Medulla oblongata (tissue), 1 donor: ENCODE data around the gene NPTXR.
A peak's percentile ranks its signal among the peaks of the same experiment; 100 is the strongest.

Source experiments
- DNase-seq: peaks from one replicate; pipeline ENCODE4 v3.0.0-alpha.2; 2015; ENCODE audit errors: extremely low spot score

NPTXR gene

DNA sequence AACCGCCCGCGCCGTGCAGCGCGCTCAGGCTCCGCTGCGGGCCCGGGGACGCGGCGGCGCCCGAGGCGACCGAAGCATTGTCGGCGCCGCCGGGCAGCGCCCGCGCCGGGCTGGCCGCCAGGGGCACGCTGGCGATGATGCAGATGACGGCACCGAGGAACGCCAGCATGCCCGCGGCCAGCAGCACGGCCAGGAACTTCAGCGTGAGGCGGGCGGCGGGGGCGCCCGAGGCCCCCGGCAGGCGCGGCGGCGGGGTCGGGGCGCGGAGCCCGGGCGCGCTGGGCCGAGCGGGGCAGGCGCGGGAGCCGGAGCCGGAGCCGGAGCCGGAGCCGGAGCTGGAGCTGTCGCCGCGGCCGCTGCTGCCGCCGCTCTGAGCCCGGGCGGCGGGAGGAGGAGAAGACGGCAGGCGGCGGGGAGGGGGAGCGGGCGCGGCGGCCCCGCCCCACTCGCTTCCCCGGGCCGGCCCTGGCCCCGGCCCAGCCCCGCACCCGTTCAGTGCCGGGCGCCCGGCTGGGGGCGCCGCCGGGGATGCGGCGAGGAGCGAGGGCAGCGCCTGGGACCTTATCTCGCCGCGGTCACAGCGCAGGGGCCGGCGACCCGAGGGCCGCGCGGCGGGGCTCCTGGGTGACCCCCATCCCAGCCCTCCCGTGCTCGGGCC is at the start of gene NPTXR:
TSS of gene NPTXR (minus strand) at position 372 of the 658 bp plus-strand sequence.
- DNase-seq, result peak; percentile 51

DNA sequence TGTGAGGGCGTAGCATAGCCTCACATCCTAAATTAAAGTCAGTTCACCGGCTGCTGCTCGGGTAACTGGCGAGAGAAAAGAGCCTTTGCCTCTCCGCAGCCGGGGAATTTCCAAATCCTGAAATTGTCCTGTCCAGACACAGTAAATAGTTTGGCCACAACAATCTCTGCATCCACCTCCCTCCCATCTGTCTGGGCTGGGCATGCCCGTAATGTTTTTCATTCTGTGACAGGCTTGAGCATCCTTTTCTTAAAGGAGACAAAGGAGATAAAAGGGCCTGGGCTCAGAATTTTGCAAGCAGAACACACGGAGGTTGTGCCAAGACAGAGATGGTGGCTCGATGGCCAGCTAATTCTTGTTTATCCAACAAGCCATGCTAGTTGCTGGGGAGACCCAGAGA is 47.4 kb upstream of the NPTXR start:
- no peak for DNase-seq

DNA sequence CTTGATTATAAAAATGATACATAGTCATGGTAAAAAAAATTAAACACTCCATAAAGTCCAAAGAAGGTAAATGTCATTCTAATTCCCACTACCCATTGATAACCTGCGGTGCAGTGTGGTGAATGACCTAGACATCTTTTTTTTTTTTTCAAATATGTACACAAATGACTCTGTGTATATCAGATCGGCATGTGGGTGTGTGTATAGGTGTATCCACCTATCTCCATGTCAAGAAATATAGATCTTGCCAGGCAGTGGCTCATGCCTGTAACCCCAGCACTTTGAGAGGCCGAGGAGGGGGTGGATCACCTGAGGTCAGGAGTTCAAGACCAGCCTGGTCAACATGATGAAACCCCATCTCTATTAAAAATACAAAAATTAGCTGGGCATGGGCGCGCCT is 46.5 kb upstream of the NPTXR start:
- DNase-seq, result no peak

DNA sequence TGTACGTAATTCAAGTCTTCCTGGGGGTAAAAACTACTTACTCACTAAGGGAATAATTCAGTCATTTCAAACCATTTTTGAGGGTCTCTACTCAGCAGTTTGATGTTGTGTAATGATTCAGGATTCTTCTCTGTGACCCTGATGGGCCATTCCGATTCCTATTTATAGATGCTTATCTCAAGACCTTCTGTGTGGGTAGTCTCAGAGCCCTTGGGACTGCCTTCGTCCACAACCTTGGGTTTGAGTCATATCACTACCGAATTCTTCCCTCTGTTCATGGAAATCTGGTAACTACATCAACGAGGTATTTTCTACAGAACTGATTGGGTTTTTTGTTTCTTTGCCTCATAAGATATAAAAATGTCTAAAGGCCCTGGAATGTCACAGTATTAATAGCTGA is 42.5 kb upstream of the NPTXR start:
- no peak for DNase-seq

DNA sequence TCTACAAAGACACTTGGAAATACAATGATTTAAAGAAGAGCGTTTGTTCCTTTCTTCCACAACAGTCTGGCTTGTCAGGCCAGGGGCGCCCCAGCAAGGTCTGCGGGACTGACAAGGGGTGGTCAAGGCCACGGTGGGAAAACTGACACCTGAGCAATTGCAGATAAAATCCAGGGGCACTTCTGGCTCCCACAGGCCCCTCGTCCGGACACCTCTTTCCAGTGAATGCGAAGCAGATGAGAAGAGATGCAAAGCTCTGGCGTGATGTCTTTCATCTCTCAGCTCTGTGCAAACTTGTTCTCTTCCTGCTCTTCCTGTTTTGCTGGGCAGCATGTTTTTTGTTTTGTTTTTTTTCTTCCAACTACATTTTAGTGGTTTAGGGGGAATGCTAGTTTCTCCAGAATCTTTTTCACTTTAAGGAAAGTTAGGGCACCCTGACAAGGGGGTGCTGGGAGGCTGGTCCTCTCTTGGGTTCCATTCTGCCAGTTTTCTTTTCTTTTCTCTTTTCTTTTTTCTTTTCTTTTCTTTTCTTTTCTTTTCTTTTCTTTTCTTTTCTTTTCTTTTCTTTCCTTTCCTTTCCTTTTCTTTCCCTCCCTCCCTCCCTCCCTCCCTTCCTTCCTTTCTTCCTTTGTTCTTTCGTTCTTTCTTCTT is 39.3 kb upstream of the NPTXR start:
- DNase-seq, result no peak

DNA sequence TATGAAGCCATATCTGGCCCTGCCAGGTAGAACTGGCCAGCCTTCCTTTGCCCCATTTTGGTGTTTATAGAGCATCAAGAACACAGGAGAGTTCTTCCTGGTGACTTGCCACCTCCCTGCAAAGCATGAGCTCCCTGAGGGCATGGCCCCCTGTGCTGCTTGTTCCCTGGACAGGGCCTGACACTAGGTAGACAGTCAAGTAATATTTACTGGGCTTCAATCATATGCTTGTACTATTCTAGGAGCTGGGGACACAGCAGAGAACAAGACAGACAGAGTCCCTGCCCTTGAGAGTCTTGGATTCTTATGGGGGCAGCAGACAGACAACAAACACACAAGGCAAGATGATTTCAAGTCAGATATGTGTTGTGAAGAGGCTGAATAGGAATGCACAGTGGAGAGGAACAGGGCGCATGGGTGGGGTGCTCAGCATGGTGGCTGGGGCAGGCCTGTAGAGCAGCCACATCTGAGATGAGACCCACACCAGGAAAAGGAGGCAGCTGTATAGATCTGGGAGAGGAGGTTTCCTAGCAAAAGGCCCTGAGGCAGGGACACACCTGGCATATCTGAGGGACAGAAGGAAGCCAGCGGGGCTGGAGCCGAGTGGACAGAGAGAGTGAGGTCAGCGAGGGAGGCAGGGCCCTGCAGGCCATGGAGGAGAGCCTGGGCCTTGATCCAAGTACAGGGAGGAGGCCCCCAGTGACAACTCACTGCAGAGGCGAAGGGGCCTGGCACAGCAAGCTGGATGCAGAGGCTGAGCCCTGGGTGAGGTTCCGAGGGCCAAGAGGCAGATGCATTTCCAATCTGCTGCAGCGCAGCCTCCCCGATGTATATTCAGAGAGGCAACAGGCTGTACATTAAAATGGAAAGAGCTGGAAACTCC is 38.4 kb upstream of the NPTXR start:
- peak; percentile 45 for DNase-seq

DNA sequence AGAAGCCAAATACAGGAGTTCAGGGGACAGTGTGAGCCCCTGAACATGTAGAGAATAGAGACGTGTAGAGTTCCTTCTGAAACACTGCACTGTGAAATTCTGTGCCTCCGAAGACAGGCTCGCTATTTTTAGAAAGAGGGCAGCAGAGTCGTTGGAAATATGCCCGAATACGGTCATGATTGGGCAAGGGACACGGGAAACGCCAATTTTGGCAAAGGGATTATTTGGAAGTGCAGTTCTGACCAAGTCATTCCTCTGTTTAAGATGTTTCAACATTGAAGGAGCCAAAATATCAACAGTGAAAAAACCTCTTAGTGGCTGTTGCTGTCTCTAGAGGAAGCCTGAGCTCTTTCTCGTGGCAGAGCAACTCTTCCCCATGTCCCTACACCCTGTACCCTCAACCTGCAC is 37.6 kb upstream of the NPTXR start:
- peak; percentile 65 for DNase-seq

DNA sequence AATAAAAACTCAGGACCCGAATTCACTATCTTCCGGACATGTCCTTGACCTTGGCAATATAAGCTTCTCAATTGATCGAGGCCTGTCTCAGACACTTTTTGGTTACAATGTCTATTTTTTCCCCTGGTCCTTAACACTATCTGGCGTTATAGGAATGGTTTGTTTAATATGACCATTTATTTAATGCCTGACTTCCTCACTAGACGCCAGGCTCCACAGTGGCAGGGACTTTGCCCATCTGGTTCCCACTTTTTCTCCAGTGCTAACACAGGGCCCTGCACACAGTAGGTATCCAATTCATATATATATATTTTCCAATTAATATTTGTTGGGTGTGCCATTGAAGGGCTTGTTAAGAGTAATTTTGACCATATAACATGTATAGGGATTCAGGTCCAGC is 36.1 kb upstream of the NPTXR start:
- DNase-seq, result no peak

DNA sequence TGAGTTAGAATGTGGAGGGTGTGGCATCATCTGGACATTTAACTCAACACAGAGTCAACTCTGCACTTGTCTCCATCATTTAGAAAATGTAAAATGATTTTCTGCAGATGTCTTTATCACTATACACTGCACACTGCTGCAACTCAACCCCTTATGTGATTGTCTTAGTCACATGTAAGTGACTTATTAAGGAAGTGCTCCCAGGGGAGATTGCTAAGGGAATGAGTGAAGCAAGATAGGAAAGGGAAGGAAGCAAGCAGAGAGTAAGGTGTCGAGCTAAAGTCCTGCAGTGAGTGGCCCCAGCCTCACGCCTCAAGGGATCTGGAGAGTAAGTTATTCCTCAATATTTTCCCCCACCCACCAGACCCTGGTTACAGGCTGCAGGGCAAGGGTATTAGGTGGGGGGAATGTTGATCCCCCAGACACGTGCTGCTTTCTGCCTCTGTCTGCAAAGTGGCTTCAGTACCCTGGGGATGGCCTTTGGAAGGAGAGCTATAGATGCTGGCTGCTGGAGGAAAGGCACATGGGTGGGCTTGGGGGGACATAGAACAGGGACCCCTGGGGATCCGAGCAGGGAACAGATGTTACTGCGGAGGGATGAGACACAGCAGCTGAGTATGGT is 35.4 kb upstream of the NPTXR start:
- no peak for DNase-seq

DNA sequence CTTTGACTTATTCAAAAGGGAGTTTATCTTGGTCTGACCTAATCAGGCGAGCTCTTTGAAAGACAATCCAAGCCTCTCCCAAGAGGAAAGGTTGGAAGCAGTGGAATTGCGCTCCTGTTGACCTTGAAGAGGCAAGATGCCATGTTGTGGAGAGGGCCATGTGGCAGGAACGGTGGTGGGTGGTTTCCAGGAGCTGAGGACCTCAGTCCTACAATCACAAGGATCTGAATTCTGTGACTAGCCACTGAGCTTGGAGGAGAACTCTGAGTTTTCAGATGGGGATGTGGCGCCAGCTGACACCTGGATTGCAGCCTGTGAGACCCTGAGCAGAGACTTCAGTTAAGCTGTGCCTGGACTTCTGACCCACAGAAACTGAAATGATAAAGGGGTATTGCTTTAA is 34.2 kb upstream of the NPTXR start:
- no peak for DNase-seq

DNA sequence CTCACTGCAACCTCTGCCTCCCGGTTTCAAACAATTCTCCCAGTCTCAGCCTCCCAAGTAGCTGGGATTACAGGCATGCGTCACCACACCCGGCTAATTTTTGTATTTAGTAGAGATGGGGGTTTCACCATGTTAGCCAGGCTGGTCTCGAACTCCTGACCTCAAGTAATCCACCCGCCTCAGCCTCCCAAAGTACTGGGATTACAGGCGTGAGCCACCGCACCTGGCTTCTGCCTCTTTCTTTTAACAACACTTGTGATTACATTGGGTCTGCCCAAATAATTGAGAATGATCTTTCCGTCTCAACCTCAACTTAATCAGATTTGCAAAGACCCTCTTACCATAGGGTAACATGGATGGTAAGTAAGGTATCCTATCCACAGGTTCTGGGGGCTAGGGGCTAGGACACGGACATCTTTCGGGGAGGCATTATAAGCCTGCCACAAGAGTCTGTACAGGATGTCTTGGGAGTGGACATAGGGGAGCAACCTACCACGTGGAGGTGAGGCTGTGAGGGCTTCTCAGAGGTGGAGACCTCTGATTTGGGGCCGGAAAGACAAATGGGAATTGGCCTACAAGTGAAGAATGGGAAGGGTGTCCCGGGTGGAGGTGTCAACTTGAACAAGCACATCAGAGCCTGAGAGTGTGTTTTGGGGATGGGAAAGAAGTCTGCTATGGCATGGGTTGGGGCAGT is 30.8 kb upstream of the NPTXR start:
- DNase-seq, result no peak

DNA sequence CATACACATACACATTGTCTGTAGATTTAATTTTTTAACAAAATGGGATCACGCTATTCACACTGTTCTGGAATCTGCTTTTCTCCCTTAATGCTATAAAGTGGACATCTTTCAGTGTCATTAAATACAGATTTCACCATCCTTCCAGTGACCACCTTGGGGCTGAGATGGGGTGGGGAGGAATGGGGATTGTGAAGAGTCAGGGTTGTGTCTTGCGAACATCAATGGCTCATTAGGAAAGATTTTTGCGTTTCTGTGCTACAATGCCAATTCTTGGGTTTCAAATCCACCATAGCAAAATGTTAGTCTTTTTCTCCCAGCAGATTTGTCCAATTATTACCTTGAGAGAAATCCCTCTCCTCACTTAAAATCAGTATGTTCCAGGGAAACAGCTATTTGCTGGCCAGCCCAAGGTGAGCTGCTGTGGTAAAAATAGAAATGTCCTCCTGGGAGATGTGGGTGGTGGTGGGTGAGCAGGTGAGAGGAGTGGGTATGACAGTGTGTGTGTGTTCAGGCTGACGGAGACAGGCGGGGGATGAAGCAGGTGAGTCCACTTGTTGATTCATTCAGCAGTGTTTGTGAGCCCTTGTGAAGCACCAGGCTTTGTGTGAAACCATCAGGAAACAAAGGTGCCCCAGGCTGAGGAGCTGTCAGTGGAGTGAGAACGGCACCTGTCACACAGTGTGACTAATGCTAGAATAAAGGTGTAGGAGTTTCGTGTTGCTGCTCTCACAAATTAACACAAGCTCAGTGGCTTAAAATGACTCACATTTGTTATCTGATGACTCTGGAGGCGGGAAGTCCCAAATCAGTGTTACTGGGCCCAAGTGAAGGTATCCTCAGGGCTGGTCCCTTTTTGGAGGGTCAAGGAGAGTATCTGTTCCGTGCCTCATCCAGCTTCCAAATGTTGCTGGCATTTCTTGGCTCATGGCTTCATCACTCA is 29.9 kb upstream of the NPTXR start:
- DNase-seq, result no peak

DNA sequence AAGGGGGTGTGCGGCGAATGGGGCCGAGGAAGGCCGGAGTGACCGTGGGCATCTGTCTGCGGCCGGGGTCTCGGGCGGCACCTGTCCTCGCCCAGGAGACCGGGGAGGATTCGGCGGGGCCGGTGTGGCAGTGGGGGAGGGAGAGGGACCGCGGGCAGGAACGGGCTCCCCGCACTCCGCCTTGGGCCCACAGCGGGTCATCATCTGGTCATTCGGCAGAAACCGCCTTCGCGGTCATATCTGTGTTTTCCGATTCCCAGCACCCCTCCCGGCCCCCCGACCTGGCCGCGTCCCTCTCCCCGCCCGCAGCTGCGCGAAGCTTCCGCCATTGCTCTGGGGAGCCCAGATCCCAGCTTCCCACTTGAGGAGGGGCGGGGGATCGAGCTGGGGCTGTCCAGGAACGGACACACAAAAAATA is 29.0 kb upstream of the NPTXR start:
- DNase-seq, result peak; percentile 65

DNA sequence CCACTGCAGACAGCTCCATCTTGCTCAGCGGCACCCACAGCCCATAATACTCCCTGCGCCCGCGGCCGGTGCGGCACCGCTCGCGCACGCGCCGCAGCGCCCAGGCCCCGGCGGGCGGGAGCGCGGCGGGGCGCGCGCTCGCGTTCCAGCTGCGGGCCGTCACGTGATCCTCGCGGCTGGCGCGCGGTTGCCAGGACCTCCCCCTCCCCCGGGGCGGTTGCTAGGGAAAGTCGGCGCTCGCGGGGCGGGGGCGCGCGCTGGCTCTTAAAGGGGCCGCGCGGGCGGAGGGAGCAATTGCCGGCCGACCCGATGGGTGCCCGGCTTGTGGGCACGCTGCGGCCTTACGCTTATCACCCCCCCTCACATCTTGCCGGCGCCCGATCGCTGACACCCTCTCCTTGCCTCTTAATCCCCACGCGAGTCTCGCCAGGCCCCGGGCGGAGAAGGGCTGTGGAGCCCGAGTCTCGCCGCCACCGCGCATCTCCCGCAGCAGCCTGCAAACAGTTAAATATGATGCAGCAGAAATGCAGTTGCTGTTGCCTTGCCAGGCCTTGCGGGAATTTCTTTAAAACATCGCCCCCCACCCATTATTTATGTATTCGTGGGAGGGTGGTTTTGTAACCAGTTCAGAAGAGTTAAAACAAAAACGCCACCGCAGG is 28.5 kb upstream of the NPTXR start, which contains the start of gene CBX6:
TSS of gene CBX6 (minus strand) at position 45 of the 659 bp plus-strand sequence. CDS start at position 19, 26 bp downstream.
- peak; percentile 95 for DNase-seq

DNA sequence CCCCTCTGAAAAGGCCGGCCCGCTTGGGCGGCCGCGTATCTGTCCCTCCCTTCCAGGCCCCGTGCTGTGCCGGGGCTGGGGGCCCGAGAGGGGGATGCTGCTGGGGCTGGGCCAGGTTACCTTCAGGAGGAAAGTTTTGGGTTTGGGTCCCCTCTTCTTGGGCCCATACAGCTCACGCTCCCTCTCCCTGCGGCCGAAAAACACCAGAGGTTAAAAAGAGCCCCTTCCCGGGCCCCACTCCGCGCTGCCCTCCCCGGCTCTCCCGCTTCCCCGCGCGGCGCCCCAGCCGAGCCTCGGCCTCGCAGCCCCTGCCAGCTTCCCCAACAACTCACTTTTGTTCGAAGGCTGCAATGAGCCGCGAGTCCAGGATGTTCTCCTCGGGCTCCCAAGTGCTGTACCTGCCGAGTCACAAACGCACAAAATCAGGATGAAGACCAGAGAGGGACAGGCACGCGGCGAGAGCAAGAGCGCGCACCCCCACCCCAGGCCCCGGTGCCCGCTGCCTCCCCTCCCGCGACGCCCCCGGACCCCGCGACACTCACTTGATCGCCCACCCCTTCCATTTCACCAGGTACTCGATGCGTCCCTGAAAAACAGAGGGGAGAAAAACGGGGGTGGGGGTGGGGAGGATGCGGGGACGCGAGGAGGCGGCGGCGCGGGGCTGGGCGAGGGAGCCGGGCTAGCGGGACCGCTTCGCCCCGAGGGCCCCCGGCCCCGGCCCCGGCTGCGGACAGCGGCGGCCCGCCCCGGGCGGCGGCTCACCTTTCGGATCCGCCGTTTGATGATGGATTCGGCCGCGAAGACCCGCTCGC is 27.7 kb upstream of the NPTXR start:
- DNase-seq, result peak; percentile 28

DNA sequence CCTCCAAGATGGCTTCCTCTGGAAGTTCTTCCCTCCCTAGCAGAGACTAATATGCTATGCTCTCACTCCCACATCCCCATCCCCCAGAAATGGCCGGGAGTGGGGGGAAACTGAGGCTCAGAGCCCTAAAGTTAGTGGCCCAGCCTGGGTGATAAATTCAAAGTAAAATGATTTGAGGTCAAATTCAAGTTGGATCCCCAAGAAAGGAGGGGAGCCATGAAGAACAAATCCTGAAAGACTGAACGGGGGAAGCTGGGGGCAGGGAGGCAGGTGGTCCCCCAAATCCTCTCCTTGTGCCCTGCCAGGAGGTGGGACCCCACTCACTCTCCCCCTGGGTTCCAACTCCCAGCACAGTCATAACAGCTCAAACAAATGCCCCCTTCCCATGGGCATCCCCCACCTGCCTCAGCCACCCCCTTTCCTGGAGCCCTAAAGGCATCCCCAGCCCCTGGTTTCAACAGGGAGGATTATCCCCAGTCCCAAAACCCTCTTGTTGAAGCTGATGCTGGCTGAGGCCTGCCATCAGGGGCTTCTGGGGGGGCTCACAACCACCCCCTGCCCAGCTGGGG is 27.0 kb upstream of the NPTXR start:
- DNase-seq, result no peak

DNA sequence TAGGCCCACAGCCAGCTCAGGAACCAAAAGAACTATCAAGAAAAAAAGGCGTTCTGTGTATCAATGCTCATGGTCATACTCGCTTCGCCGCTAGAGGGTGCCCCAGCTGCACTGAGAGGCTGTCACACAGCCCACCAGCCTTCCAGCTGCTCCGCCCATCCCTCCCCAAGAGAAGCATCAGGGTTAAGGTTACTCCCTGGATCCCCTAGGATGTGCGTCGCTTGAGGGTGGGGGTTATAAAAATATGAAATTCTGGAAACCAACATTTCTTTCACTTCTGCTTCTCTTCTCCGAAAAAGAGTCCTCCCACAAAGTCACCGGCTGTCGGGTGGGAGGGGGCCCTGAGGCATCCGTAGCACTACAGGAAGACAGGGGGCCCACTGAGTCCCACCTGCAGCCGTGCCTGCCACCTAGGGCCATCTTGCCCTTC is 26.5 kb upstream of the NPTXR start:
- DNase-seq, result peak; percentile 86

DNA sequence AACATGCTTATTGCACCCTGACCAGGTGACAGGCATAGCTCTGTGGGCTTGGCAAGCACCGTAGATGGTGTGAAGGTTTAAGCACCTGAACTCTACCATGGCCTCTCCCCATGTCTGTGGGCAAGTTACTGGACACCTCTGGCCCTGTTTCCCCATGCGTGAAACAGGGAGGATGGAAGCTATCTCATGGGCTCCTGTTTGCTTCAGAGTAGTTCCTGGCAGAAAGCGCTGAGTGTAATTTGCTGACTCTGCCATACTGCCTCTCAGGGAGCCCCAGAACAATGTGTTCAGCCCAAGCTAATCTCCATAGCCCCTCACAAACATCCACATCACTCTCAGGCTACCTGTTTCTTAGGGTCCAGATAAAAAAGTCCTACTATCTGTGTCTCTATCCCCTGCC is 25.8 kb upstream of the NPTXR start:
- no peak for DNase-seq
